DLD1 (cell line): ENCODE results near the gene OR10AD1.
"Not testable (repeated sequence)": the region's sequence is repeated elsewhere in the genome, so short reads cannot be mapped to it uniquely, and the experiment has no call there.

ENCODE experiments used
- in situ Hi-C: cut with HindIII; loops from 2 replicates; pipeline ENCODE4 v1.10.0; 2017; ENCODE audit warnings: low sequenced_read_pairs

The OR10AD1 gene

GRCh38 chr12:48203192-48203591, at the start of gene OR10AD1:
OR10AD1 (minus strand) TSS chr12:48203292; CDS start chr12:48203292, 0 bp downstream.
- in situ Hi-C loops: no loop called here

- in situ Hi-C loops: no loop called here
Measured at GRCh38 chr12:48247181-48247966, 44.3 kb upstream of the OR10AD1 start.

GRCh38 chr12:48237162-48237561, 34.1 kb upstream of the OR10AD1 start:
- in situ Hi-C loops: no loop called here

GRCh38 chr12:48235796-48236333, 32.8 kb upstream of the OR10AD1 start:
- in situ Hi-C loops: no loop called here

GRCh38 chr12:48231169-48231958, 28.3 kb upstream of the OR10AD1 start:
- in situ Hi-C loops: not testable (repeated sequence)

GRCh38 chr12:48224533-48224932, 21.4 kb upstream of the OR10AD1 start:
- in situ Hi-C loops: not testable (repeated sequence)

GRCh38 chr12:48221645-48222044, 18.6 kb upstream of the OR10AD1 start:
- in situ Hi-C loops: no loop called here

GRCh38 chr12:48220701-48221100, 17.6 kb upstream of the OR10AD1 start:
- in situ Hi-C loops: no loop called here

- in situ Hi-C loops: no loop called here
Measured at GRCh38 chr12:48219631-48220030, 16.5 kb upstream of the OR10AD1 start.

- in situ Hi-C loops: no loop called here
Measured at GRCh38 chr12:48216785-48217184, 13.7 kb upstream of the OR10AD1 start.

GRCh38 chr12:48209495-48209894, 6.4 kb upstream of the OR10AD1 start:
- in situ Hi-C loops: not testable (repeated sequence)

GRCh38 chr12:48202766-48203165, 326 bp downstream of the OR10AD1 start:
- in situ Hi-C loops: no loop called here

- in situ Hi-C loops: no loop called here
Measured at GRCh38 chr12:48201516-48201915, 1.6 kb downstream of the OR10AD1 start.

- in situ Hi-C loops: no loop called here
Measured at GRCh38 chr12:48201091-48201490, 2.0 kb downstream of the OR10AD1 start.

GRCh38 chr12:48199774-48200221, 3.3 kb downstream of the OR10AD1 start:
- in situ Hi-C loops: no loop called here

GRCh38 chr12:48198985-48199384, 4.1 kb downstream of the OR10AD1 start:
- in situ Hi-C loops: no loop called here

- in situ Hi-C loops: no loop called here
Measured at GRCh38 chr12:48198672-48198971, 4.5 kb downstream of the OR10AD1 start.

GRCh38 chr12:48197971-48198671, 5.0 kb downstream of the OR10AD1 start:
- in situ Hi-C loops: no loop called here

GRCh38 chr12:48197549-48197970, 5.5 kb downstream of the OR10AD1 start:
- in situ Hi-C loops: no loop called here

GRCh38 chr12:48194799-48195201, 8.3 kb downstream of the OR10AD1 start:
- in situ Hi-C loops: no loop called here

- in situ Hi-C loops: no loop called here
Measured at GRCh38 chr12:48193623-48194022, 9.5 kb downstream of the OR10AD1 start.
